WTC11 (cell line): ENCODE measurements around the gene KCNIP4. TPM values are rescaled to one million over a fixed set of nuclear protein-coding genes. Genes with fewer than 3 reads are reported as not detected.

Experiments
- ATAC-seq: fragments of 200-7000 bp; cut with Tn5 transposase; 2 replicates; pipeline ENCODE4 v1.10.0; 2021; ENCODE audit warnings: mild to moderate bottlenecking, moderate library complexity
- CTCF ChIA-PET: fragments of 300-600 bp; sonication (Branson Sonifier 250); formaldehyde crosslinking; loops from one replicate; lab custom pipeline; 2021; ENCODE audit warnings: antibody characterized with exemption; lab: Charles Lee
- POLR2A ChIA-PET: fragments of 350-600 bp; sonication (Branson Sonifier 250); formaldehyde crosslinking; loops from one replicate; lab custom pipeline; 2021; ENCODE audit warnings: antibody characterized with exemption; lab: Charles Lee
- DNase-seq: peaks from one replicate; pipeline ENCODE4 v3.0.0; 2021; ENCODE audit warnings: low spot score
- H3K27ac Mint-ChIP-seq: 2 replicates; pipeline ENCODE4 v1.8.0; 2021; ENCODE audit warnings: mixed read lengths
- H3K27me3 Mint-ChIP-seq: 2 replicates; pipeline ENCODE4 v1.8.0; 2021; ENCODE audit warnings: low read depth, mild to moderate bottlenecking, moderate library complexity, mixed read lengths
- H3K36me3 Mint-ChIP-seq: 2 replicates; pipeline ENCODE4 v1.8.0; 2021; ENCODE audit warnings: mixed read lengths
- H3K4me1 Mint-ChIP-seq: 2 replicates; pipeline ENCODE4 v1.8.0; 2022; ENCODE audit warnings: mixed read lengths
- H3K4me3 Mint-ChIP-seq: 2 replicates; pipeline ENCODE4 v1.8.0; 2021; ENCODE audit warnings: mild to moderate bottlenecking, moderate library complexity, mixed read lengths
- H3K9me3 Mint-ChIP-seq: 2 replicates; pipeline ENCODE4 v1.8.0; 2021; ENCODE audit warnings: mixed read lengths
- AR ChIP-seq: fragments of 250-450 bp; sonication (Bioruptor Pico); IDR thresholded peaks from 2 replicates; pipeline ENCODE4 v1.9.0; 2021; ENCODE audit warnings: mild to moderate bottlenecking
- CTCF ChIP-seq: fragments of 200-600 bp; IDR thresholded peaks from 2 replicates; pipeline ENCODE4 v1.8.0; 2022; ENCODE audit warnings: antibody characterized with exemption
- E2F1 ChIP-seq: sonication (generic); formaldehyde crosslinking; IDR thresholded peaks from 2 replicates; pipeline ENCODE4 v1.8.0; 2022; ENCODE audit warnings: mild to moderate bottlenecking, missing genetic modification reagents
- E2F4 ChIP-seq: sonication (generic); formaldehyde crosslinking; IDR thresholded peaks from 2 replicates; pipeline ENCODE4 v1.8.1; 2022; ENCODE audit warnings: low read depth, mild to moderate bottlenecking, moderate library complexity, missing genetic modification reagents, borderline replicate concordance
- EMX1 ChIP-seq: fragments of 250-450 bp; sonication (Bioruptor Pico); IDR thresholded peaks from 2 replicates; pipeline ENCODE4 v1.8.0; 2021; ENCODE audit warnings: mild to moderate bottlenecking
- ESRRA ChIP-seq: sonication (generic); formaldehyde crosslinking; IDR thresholded peaks from 2 replicates; pipeline ENCODE4 v1.8.1; 2022; ENCODE audit warnings: mild to moderate bottlenecking, missing genetic modification reagents, borderline replicate concordance
- FOXP1 ChIP-seq: sonication (generic); formaldehyde crosslinking; IDR thresholded peaks from 2 replicates; pipeline ENCODE4 v1.8.0; 2022; ENCODE audit warnings: missing genetic modification reagents, mild to moderate bottlenecking, moderate library complexity, borderline replicate concordance
- FOXP4 ChIP-seq: sonication (generic); formaldehyde crosslinking; IDR thresholded peaks from 2 replicates; pipeline ENCODE4 v1.8.0; 2022; ENCODE audit warnings: mild to moderate bottlenecking, missing genetic modification reagents
- IRF2 ChIP-seq: sonication (generic); formaldehyde crosslinking; IDR thresholded peaks from 2 replicates; pipeline ENCODE4 v1.8.0; 2022; ENCODE audit warnings: low read depth, missing genetic modification reagents, borderline replicate concordance
- MLX ChIP-seq: sonication (generic); formaldehyde crosslinking; IDR thresholded peaks from 2 replicates; pipeline ENCODE4 v1.8.1; 2023; ENCODE audit warnings: mild to moderate bottlenecking, missing genetic modification reagents, moderate library complexity
- MYBL2 ChIP-seq: sonication (generic); formaldehyde crosslinking; IDR thresholded peaks from 2 replicates; pipeline ENCODE4 v1.8.1; 2023; ENCODE audit warnings: mild to moderate bottlenecking, moderate library complexity, missing genetic modification reagents
- NFE2L1 ChIP-seq: sonication (generic); formaldehyde crosslinking; IDR thresholded peaks from 2 replicates; pipeline ENCODE4 v1.8.1; 2023; ENCODE audit warnings: missing genetic modification reagents
- OVOL2 ChIP-seq: fragments of 250-450 bp; sonication (Bioruptor Pico); IDR thresholded peaks from 2 replicates; pipeline ENCODE4 v1.9.0; 2021; ENCODE audit warnings: mild to moderate bottlenecking, borderline replicate concordance
- SP1 ChIP-seq: sonication (generic); formaldehyde crosslinking; conservative IDR thresholded peaks from 2 replicates; pipeline ENCODE4 v1.8.1; 2022; ENCODE audit warnings: missing genetic modification reagents
- TP53 ChIP-seq: sonication (generic); formaldehyde crosslinking; IDR thresholded peaks from 2 replicates; pipeline ENCODE4 v1.8.1; 2023; ENCODE audit warnings: mild to moderate bottlenecking, missing genetic modification reagents
- ZNF263 ChIP-seq: sonication (generic); formaldehyde crosslinking; IDR thresholded peaks from 2 replicates; pipeline ENCODE4 v1.8.1; 2022; ENCODE audit warnings: low read depth, mild to moderate bottlenecking, moderate library complexity, missing genetic modification reagents
- total RNA-seq: library from RNA; stranded (reverse); gene quantifications from 3 replicates; pipeline ENCODE4 v1.2.3, GENCODE V29; 2021
- TF ChIP-seq, protein P1 (sequence below): sonication (generic); formaldehyde crosslinking; IDR thresholded peaks from 2 replicates; pipeline ENCODE4 v1.8.1; 2023; ENCODE audit warnings: mild to moderate bottlenecking, missing genetic modification reagents, borderline replicate concordance
- TF ChIP-seq, protein P2 (sequence below): sonication (generic); formaldehyde crosslinking; IDR thresholded peaks from 2 replicates; pipeline ENCODE4 v1.8.1; 2023; ENCODE audit warnings: mild to moderate bottlenecking, missing genetic modification reagents

Gene KCNIP4
- total RNA-seq, 1 experiment from 2014 or later = not detected

- no peak for TF ChIP-seq SP1 (CRISPR knock-in tag)
These were observed 396.1 kb downstream of the KCNIP4 start (continued) for GRCh38 chr4:21552455-21552854.

DNA sequence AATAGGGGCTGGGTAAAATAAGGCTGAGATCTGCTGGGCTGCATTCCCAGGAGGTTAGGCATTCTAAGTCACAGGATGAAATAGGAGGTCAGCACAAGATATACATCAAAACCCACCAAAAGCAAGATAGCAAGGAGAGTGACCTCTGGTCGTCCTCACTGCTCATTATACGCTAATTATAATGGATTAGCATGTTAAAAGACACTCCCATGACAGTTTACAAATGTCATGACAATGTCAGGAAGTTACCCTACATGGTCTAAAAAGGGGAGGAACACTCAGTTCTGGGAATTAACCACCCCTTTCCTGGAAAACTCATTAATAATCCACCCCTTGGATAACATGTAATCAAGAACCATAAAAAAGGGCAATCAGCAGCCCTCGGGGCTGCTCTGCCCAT is 403.6 kb downstream of the KCNIP4 start:
- peaks cover 59% of the 10 kb centered on the region for H3K27me3 Mint-ChIP-seq
- H3K36me3 Mint-ChIP-seq = peaks cover 15% of the 10 kb centered on the region
- DNase-seq (no peak), ATAC-seq (no peak)
- no peak overlapping the region for H3K4me3 Mint-ChIP-seq
- H3K4me1 Mint-ChIP-seq = peaks cover 30% of the 10 kb centered on the region
- CTCF ChIA-PET = no interaction called here
- POLR2A ChIA-PET = no interaction called here
- no peak overlapping the region for H3K27ac Mint-ChIP-seq
- TF ChIP-seq AR (CRISPR knock-in tag) (no peak), MYBL2 (CRISPR knock-in tag) (no peak), TP53 (CRISPR knock-in tag) (no peak), E2F4 (CRISPR knock-in tag) (no peak), E2F1 (no peak), FOXP1 (CRISPR knock-in tag) (no peak), ESRRA (no peak), NFE2L1 (no peak), OVOL2 (no peak), CTCF (no peak), EMX1 (no peak)
- TF ChIP-seq, protein P1, sequence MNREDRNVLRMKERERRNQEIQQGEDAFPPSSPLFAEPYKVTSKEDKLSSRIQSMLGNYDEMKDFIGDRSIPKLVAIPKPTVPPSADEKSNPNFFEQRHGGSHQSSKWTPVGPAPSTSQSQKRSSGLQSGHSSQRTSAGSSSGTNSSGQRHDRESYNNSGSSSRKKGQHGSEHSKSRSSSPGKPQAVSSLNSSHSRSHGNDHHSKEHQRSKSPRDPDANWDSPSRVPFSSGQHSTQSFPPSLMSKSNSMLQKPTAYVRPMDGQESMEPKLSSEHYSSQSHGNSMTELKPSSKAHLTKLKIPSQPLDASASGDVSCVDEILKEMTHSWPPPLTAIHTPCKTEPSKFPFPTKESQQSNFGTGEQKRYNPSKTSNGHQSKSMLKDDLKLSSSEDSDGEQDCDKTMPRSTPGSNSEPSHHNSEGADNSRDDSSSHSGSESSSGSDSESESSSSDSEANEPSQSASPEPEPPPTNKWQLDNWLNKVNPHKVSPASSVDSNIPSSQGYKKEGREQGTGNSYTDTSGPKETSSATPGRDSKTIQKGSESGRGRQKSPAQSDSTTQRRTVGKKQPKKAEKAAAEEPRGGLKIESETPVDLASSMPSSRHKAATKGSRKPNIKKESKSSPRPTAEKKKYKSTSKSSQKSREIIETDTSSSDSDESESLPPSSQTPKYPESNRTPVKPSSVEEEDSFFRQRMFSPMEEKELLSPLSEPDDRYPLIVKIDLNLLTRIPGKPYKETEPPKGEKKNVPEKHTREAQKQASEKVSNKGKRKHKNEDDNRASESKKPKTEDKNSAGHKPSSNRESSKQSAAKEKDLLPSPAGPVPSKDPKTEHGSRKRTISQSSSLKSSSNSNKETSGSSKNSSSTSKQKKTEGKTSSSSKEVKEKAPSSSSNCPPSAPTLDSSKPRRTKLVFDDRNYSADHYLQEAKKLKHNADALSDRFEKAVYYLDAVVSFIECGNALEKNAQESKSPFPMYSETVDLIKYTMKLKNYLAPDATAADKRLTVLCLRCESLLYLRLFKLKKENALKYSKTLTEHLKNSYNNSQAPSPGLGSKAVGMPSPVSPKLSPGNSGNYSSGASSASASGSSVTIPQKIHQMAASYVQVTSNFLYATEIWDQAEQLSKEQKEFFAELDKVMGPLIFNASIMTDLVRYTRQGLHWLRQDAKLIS (CRISPR knock-in tag) = no peak
- H3K9me3 Mint-ChIP-seq = peaks cover 17% of the 10 kb centered on the region

DNA sequence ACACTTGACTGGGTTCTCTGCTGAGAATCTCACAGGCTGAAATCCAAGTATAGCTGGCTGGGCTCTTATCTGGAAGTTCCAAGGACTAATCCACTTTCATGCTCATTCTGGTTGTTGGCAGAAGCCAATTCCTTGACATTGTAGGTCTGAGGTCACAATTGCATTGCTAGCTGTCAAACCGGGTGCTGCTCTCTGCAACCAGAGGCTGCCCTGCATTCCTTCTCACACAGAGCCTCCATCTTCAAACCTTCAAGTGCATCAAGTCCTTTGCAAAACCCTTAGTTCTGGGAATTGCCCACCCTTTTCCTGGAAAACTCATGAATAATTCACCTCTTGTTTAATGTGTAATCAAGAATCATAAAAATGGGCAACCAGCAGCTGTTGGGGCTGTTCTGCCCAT is 404.2 kb downstream of the KCNIP4 start:
- Mint-ChIP-seq H3K9me3 (peaks cover 16% of the 10 kb centered on the region), H3K27me3 (peaks cover 63% of the 10 kb centered on the region), H3K4me3 (no peak overlapping the region), H3K36me3 (peaks cover 15% of the 10 kb centered on the region), H3K27ac (no peak overlapping the region), H3K4me1 (peaks cover 30% of the 10 kb centered on the region)
- no peak for DNase-seq
- ChIA-PET CTCF (no interaction called here), POLR2A (no interaction called here)
- ATAC-seq = peak; percentile 43
- TF ChIP-seq OVOL2 (no peak), MLX (CRISPR knock-in tag) (no peak), FOXP4 (CRISPR knock-in tag) (no peak), IRF2 (CRISPR knock-in tag) (no peak), ZNF263 (no peak), FOXP1 (CRISPR knock-in tag) (no peak)
- TF ChIP-seq, protein P2, sequence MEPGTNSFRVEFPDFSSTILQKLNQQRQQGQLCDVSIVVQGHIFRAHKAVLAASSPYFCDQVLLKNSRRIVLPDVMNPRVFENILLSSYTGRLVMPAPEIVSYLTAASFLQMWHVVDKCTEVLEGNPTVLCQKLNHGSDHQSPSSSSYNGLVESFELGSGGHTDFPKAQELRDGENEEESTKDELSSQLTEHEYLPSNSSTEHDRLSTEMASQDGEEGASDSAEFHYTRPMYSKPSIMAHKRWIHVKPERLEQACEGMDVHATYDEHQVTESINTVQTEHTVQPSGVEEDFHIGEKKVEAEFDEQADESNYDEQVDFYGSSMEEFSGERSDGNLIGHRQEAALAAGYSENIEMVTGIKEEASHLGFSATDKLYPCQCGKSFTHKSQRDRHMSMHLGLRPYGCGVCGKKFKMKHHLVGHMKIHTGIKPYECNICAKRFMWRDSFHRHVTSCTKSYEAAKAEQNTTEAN = no peak
